ENCODE measurements around the gene PALLD. TPM values are rescaled to one million over a fixed set of nuclear protein-coding genes. Genes with fewer than 3 reads are reported as not detected.

PALLD gene
- polyA plus RNA-seq, 1 donor from 2014 or later = 20.5 TPM

DNA sequence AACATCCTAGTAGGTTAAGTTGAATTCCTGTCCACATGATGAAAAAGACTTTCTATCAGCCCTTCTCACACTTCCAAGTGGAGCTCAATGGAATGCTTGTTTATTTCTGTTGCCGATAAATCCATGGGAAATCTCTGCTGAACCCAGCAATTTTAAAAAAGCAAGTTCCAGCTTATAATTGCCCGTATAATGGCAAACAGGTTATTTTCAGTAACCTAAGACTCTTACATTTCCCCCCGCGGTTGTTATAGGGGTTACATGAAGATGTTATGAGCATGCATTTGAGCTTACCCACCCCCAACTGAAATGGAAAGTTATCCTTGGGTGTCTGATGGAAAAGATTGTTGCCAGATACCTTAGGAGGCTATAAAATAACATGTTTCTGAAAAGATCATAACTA is 136.2 kb downstream of the PALLD start:
- Histone ChIP-seq H3K9me3 (ENCODE audit: low read length) (no peaks in the 10 kb centered on the region), H3K9ac (ENCODE audit: low read length) (no peak overlapping the region), H3K4me2 (ENCODE audit: low read length) (no peak overlapping the region), H3K27me3 (ENCODE audit: insufficient read depth, low read depth, low read length) (no peaks in the 10 kb centered on the region), H2AFZ (ENCODE audit: low read depth, low read length) (no peak overlapping the region), H3K4me3 (ENCODE audit: low read length) (peak overlapping the region; percentile 71), H4K20me1 (ENCODE audit: insufficient read depth) (no peaks in the 10 kb centered on the region), H3K79me2 (replicated peaks; ENCODE audit: insufficient read depth, low read length) (peaks cover 34% of the 10 kb centered on the region), H3K27ac (ENCODE audit: low read length) (no peak overlapping the region), H3K9me2 (ENCODE audit: insufficient read depth, low read length) (no peaks in the 10 kb centered on the region), H3F3A (ENCODE audit: insufficient read depth, low read length, poor library complexity, severe bottlenecking) (no peaks in the 10 kb centered on the region), H3K36me3 (ENCODE audit: insufficient read depth, low read length) (no peaks in the 10 kb centered on the region)
- TF ChIP-seq EP300 (conservative IDR thresholded peaks at IDR 0.05; ENCODE audit: poor library complexity, severe bottlenecking) = no peak
- TF ChIP-seq, protein P1, sequence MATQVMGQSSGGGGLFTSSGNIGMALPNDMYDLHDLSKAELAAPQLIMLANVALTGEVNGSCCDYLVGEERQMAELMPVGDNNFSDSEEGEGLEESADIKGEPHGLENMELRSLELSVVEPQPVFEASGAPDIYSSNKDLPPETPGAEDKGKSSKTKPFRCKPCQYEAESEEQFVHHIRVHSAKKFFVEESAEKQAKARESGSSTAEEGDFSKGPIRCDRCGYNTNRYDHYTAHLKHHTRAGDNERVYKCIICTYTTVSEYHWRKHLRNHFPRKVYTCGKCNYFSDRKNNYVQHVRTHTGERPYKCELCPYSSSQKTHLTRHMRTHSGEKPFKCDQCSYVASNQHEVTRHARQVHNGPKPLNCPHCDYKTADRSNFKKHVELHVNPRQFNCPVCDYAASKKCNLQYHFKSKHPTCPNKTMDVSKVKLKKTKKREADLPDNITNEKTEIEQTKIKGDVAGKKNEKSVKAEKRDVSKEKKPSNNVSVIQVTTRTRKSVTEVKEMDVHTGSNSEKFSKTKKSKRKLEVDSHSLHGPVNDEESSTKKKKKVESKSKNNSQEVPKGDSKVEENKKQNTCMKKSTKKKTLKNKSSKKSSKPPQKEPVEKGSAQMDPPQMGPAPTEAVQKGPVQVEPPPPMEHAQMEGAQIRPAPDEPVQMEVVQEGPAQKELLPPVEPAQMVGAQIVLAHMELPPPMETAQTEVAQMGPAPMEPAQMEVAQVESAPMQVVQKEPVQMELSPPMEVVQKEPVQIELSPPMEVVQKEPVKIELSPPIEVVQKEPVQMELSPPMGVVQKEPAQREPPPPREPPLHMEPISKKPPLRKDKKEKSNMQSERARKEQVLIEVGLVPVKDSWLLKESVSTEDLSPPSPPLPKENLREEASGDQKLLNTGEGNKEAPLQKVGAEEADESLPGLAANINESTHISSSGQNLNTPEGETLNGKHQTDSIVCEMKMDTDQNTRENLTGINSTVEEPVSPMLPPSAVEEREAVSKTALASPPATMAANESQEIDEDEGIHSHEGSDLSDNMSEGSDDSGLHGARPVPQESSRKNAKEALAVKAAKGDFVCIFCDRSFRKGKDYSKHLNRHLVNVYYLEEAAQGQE (IDR thresholded peaks at IDR 0.05; ENCODE audit: borderline replicate concordance) = no peak
- TF ChIP-seq RAD21 (conservative IDR thresholded peaks at IDR 0.05) = no peak

DNA sequence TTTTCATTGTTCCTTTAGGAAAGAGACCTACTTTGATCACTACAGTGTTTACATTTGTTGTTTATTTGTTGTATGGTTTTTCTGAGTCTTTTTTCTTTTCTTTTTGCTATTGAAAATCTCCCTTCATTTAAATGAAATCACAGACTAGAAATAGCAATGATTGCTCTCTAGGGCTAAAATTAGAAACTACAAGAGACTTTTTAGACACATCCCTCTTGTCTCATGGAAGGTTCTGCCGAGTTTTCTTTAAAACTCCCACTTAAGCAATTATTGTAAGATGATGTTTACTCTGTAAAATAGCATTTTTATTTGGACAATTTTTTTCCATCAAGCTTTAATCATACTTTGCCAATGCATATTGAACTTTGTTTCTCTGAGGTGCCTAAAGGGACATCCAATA is 136.6 kb downstream of the PALLD start:
- H3K79me2 ChIP-seq (replicated peaks; ENCODE audit: insufficient read depth, low read length) = peaks cover 34% of the 10 kb centered on the region
- H2AFZ ChIP-seq (ENCODE audit: low read depth, low read length) = no peak overlapping the region
- no peaks in the 10 kb centered on the region for H3K27me3 ChIP-seq (ENCODE audit: insufficient read depth, low read depth, low read length)
- no peak overlapping the region for H3K9ac ChIP-seq (ENCODE audit: low read length)
- no peaks in the 10 kb centered on the region for H3K9me3 ChIP-seq (ENCODE audit: low read length)
- no peak overlapping the region for H3K4me3 ChIP-seq (ENCODE audit: low read length)
- no peaks in the 10 kb centered on the region for H3F3A ChIP-seq (ENCODE audit: insufficient read depth, low read length, poor library complexity, severe bottlenecking)
- no peaks in the 10 kb centered on the region for H3K9me2 ChIP-seq (ENCODE audit: insufficient read depth, low read length)
- H3K36me3 ChIP-seq (ENCODE audit: insufficient read depth, low read length) = no peaks in the 10 kb centered on the region
- H4K20me1 ChIP-seq (ENCODE audit: insufficient read depth) = no peaks in the 10 kb centered on the region
- TF ChIP-seq EZH2 (IDR thresholded peaks at IDR 0.05; ENCODE audit: borderline replicate concordance, insufficient read depth, low read length, poor library complexity, severe bottlenecking) (no peak), POLR2AphosphoS5 (IDR thresholded peaks at IDR 0.05) (no peak), TAF1 (IDR thresholded peaks at IDR 0.05; ENCODE audit: low read depth) (no peak), RAD21 (conservative IDR thresholded peaks at IDR 0.05) (no peak)
- no peak overlapping the region for H3K4me2 ChIP-seq (ENCODE audit: low read length)
- no peak overlapping the region for H3K27ac ChIP-seq (ENCODE audit: low read length)

DNA sequence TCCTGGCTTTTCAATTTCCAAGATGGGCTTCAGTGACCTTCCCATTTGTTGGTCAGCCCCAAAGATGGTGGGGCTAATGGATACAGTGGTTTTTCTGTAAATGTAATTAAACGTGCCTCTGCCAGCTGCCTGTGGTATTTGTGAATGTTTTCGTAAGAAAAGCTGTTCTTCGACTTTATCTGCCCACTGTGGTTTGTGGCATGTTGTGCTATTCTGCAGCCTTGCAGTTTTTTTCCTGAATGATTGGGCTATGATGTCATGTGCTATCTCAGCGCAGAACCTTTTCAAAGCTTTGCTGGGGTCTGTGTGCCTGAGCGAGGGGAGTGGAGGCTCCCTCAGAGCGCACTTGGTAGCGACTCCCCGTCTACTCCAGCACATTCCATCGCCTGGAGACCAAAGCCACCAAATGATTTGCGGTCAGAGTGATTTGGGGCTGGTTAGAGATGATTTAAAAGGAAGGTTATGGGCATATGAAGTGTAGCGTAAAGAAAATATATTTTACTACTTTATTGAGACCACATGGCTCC is 137.5 kb downstream of the PALLD start:
- Histone ChIP-seq H3K36me3 (ENCODE audit: insufficient read depth, low read length) (no peaks in the 10 kb centered on the region), H3K9me3 (ENCODE audit: low read length) (no peaks in the 10 kb centered on the region), H3K79me2 (replicated peaks; ENCODE audit: insufficient read depth, low read length) (peaks cover 34% of the 10 kb centered on the region), H3K27me3 (ENCODE audit: insufficient read depth, low read depth, low read length) (no peaks in the 10 kb centered on the region), H3K4me3 (ENCODE audit: low read length) (no peak overlapping the region), H3K9ac (ENCODE audit: low read length) (no peak overlapping the region), H2AFZ (ENCODE audit: low read depth, low read length) (no peak overlapping the region), H3F3A (ENCODE audit: insufficient read depth, low read length, poor library complexity, severe bottlenecking) (no peaks in the 10 kb centered on the region), H3K27ac (ENCODE audit: low read length) (no peak overlapping the region), H3K9me2 (ENCODE audit: insufficient read depth, low read length) (no peaks in the 10 kb centered on the region), H3K4me2 (ENCODE audit: low read length) (no peak overlapping the region), H4K20me1 (ENCODE audit: insufficient read depth) (no peaks in the 10 kb centered on the region)
- TF ChIP-seq EZH2 (IDR thresholded peaks at IDR 0.05; ENCODE audit: borderline replicate concordance, insufficient read depth, low read length, poor library complexity, severe bottlenecking) (no peak), SMC3 (conservative IDR thresholded peaks at IDR 0.05; ENCODE audit: poor library complexity) (no peak), TAF1 (IDR thresholded peaks at IDR 0.05; ENCODE audit: low read depth) (no peak), EP300 (conservative IDR thresholded peaks at IDR 0.05; ENCODE audit: poor library complexity, severe bottlenecking) (no peak), POLR2AphosphoS5 (IDR thresholded peaks at IDR 0.05) (no peak), MXI1 (conservative IDR thresholded peaks at IDR 0.05; ENCODE audit: poor library complexity, severe bottlenecking) (no peak), RAD21 (conservative IDR thresholded peaks at IDR 0.05) (no peak)
- TF ChIP-seq, protein P2, sequence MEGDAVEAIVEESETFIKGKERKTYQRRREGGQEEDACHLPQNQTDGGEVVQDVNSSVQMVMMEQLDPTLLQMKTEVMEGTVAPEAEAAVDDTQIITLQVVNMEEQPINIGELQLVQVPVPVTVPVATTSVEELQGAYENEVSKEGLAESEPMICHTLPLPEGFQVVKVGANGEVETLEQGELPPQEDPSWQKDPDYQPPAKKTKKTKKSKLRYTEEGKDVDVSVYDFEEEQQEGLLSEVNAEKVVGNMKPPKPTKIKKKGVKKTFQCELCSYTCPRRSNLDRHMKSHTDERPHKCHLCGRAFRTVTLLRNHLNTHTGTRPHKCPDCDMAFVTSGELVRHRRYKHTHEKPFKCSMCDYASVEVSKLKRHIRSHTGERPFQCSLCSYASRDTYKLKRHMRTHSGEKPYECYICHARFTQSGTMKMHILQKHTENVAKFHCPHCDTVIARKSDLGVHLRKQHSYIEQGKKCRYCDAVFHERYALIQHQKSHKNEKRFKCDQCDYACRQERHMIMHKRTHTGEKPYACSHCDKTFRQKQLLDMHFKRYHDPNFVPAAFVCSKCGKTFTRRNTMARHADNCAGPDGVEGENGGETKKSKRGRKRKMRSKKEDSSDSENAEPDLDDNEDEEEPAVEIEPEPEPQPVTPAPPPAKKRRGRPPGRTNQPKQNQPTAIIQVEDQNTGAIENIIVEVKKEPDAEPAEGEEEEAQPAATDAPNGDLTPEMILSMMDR (IDR thresholded peaks at IDR 0.05; ENCODE audit: poor library complexity, severe bottlenecking) = no peak
- TF ChIP-seq, protein P1 (IDR thresholded peaks at IDR 0.05; ENCODE audit: borderline replicate concordance) = no peak
